Activated CD8-positive, alpha-beta T cell treated with anti-CD3 and anti-CD28 coated beads for 36 hours (primary cell): Measurements from ENCODE around the gene GPR162. TPM values are rescaled to one million over a fixed set of nuclear protein-coding genes. Genes with fewer than 3 reads are reported as not detected.

Source experiments
- ATAC-seq: fragments of 200-7000 bp; cut with Tn5 transposase; one replicate; pipeline ENCODE4 v1.10.0; 2021; ENCODE audit warnings: mild to moderate bottlenecking, moderate library complexity
- CTCF ChIA-PET: fragments of 350-600 bp; sonication (Branson Sonifier 250); formaldehyde crosslinking; loops from one replicate; lab custom pipeline; 2021; ENCODE audit warnings: antibody characterized with exemption; lab: Charles Lee
- POLR2A ChIA-PET: fragments of 350-600 bp; sonication (Branson Sonifier 250); formaldehyde crosslinking; loops from one replicate; lab custom pipeline; 2021; ENCODE audit warnings: antibody characterized with exemption; lab: Charles Lee
- DNase-seq: peaks from one replicate; pipeline ENCODE4 v3.0.0-alpha.2; 2020
- H3K27ac Mint-ChIP-seq: one replicate; pipeline ENCODE4 v1.8.0; 2021; ENCODE audit warnings: mild to moderate bottlenecking, mixed read lengths
- H3K27me3 Mint-ChIP-seq: one replicate; pipeline ENCODE4 v1.8.0; 2021; ENCODE audit warnings: mixed read lengths
- H3K36me3 Mint-ChIP-seq: one replicate; pipeline ENCODE4 v1.8.0; 2021; ENCODE audit warnings: low read depth, mixed read lengths
- H3K4me1 Mint-ChIP-seq: one replicate; pipeline ENCODE4 v1.8.0; 2021; ENCODE audit warnings: low read depth, mixed read lengths
- H3K4me3 Mint-ChIP-seq: one replicate; pipeline ENCODE4 v1.8.0; 2021; ENCODE audit warnings: mild to moderate bottlenecking, moderate library complexity, mixed read lengths
- H3K9me3 Mint-ChIP-seq: one replicate; pipeline ENCODE4 v1.8.0; 2021; ENCODE audit warnings: mixed read lengths
- CTCF ChIP-seq: fragments of 200-600 bp; IDR thresholded peaks from one replicate; pipeline ENCODE4 v1.8.0; 2022; ENCODE audit warnings: antibody characterized with exemption, mild to moderate bottlenecking
- intact Hi-C: fragments of 100-400 bp; cut with micrococcal nuclease; formaldehyde crosslinking; loops from one replicate; pipeline ENCODE4 v1.10.0; 2022
- total RNA-seq, 2 experiments: library from RNA; stranded (reverse); gene quantifications; one replicate each; pipeline ENCODE4 v1.2.3, GENCODE V29; 2021

GPR162 gene
- total RNA-seq, 2 experiments from 2014 or later, result 2.0 to 2.1 TPM

- Mint-ChIP-seq H3K27me3 (no peaks in the 10 kb centered on the region), H3K9me3 (no peaks in the 10 kb centered on the region), H3K4me1 (peaks cover 18% of the 10 kb centered on the region), H3K27ac (no peak overlapping the region), H3K4me3 (no peak overlapping the region), H3K36me3 (peaks cover 39% of the 10 kb centered on the region)
- no peak for TF ChIP-seq CTCF
- ChIA-PET CTCF (interaction anchor here (1.0 to 7.2 kb wide), 3 partner anchors 14 to 36 kb away, joined by 4 to 124 read pairs (median 26); partner anchors contain the start of genes SPSB2 and TPI1), POLR2A (interaction anchor here (1.0 to 11.4 kb wide), 2 partner anchors 14 to 21 kb away, joined by 6 to 218 read pairs; partner anchors contain the start of genes SPSB2 and TPI1)
- intact Hi-C loops, result no loop called here
- no peak for DNase-seq
- no peak for ATAC-seq
These were observed 33.7 kb downstream of the GPR162 start for GRCh38 chr12:6855322-6855721.

- Mint-ChIP-seq H3K4me1 (peaks cover 9% of the 10 kb centered on the region), H3K4me3 (no peak overlapping the region), H3K27me3 (no peaks in the 10 kb centered on the region), H3K36me3 (peaks cover 60% of the 10 kb centered on the region), H3K27ac (no peak overlapping the region), H3K9me3 (no peaks in the 10 kb centered on the region)
- POLR2A ChIA-PET, result interaction anchor here (0.8 to 2.8 kb wide), 4 partner anchors 9 to 14 kb away, joined by 3 to 10 read pairs (median 8); partner anchors contain the start of genes SPSB2 and TPI1
- intact Hi-C loops, result no loop called here
- DNase-seq (no peak), ATAC-seq (no peak)
- no peak for TF ChIP-seq CTCF
- CTCF ChIA-PET, result no interaction called here
These were observed 37.2 kb downstream of the GPR162 start for GRCh38 chr12:6858799-6859198.

- Mint-ChIP-seq H3K9me3 (no peaks in the 10 kb centered on the region), H3K27ac (no peak overlapping the region), H3K36me3 (peaks cover 60% of the 10 kb centered on the region), H3K4me3 (no peak overlapping the region), H3K27me3 (no peaks in the 10 kb centered on the region), H3K4me1 (no peaks in the 10 kb centered on the region)
- DNase-seq (no peak), ATAC-seq (no peak)
- TF ChIP-seq CTCF, result no peak
- CTCF ChIA-PET, result interaction anchor here (0.9 to 1.0 kb wide), 2 partner anchors 13 to 67 kb away, joined by 3 to 4 read pairs; partner anchors contain the start of gene SPSB2
- POLR2A ChIA-PET, result interaction anchor here (0.5 to 2.8 kb wide), 5 partner anchors 7 to 263 kb away, joined by 3 to 11 read pairs (median 7); partner anchors contain the start of genes SPSB2 and USP5
- intact Hi-C loops, result no loop called here
These were observed 38.5 kb downstream of the GPR162 start for GRCh38 chr12:6860116-6860515.

GRCh38 chr12:6860942-6861341, 39.3 kb downstream of the GPR162 start:
- ATAC-seq (no peak), DNase-seq (no peak)
- no peak for TF ChIP-seq CTCF
- ChIA-PET POLR2A (interaction anchor here (1.5 to 2.1 kb wide), 2 partner anchors 8 to 12 kb away, joined by 6 to 11 read pairs; partner anchors contain the start of genes SPSB2 and USP5), CTCF (interaction anchor here (0.8 to 1.0 kb wide), 3 partner anchors 8 to 12 kb away, joined by 3 to 5 read pairs (median 4); partner anchors contain the start of gene SPSB2)
- intact Hi-C loops, result no loop called here
- no peak overlapping the region for H3K27ac Mint-ChIP-seq
- no peaks in the 10 kb centered on the region for H3K9me3 Mint-ChIP-seq
- H3K27me3 Mint-ChIP-seq, result no peaks in the 10 kb centered on the region
- H3K4me3 Mint-ChIP-seq, result no peak overlapping the region
- peaks cover 63% of the 10 kb centered on the region for H3K36me3 Mint-ChIP-seq
- peaks cover 6% of the 10 kb centered on the region for H3K4me1 Mint-ChIP-seq

GRCh38 chr12:6861391-6861790, 39.8 kb downstream of the GPR162 start:
- Mint-ChIP-seq H3K4me3 (no peak overlapping the region), H3K27me3 (no peaks in the 10 kb centered on the region), H3K9me3 (no peaks in the 10 kb centered on the region), H3K4me1 (peaks cover 10% of the 10 kb centered on the region), H3K36me3 (peaks cover 65% of the 10 kb centered on the region), H3K27ac (no peak overlapping the region)
- CTCF ChIA-PET, result interaction anchor here (0.8 to 1.0 kb wide), 3 partner anchors 8 to 12 kb away, joined by 3 to 5 read pairs (median 4); partner anchors contain the start of gene SPSB2
- no peak for ATAC-seq
- no peak for DNase-seq
- intact Hi-C loops, result no loop called here
- no peak for TF ChIP-seq CTCF
- POLR2A ChIA-PET, result interaction anchor here (1.1 to 2.1 kb wide), 3 partner anchors 9 to 61 kb away, joined by 3 to 11 read pairs (median 6); partner anchors contain the start of genes SPSB2 and USP5
